Small intestine (tissue), 7 donors: Measurements from ENCODE around the gene PDE1C. TPM values are rescaled to one million over a fixed set of nuclear protein-coding genes. Genes with fewer than 3 reads are reported as not detected.
A peak's percentile ranks its signal among the peaks of the same experiment; 100 is the strongest.

Source experiments
- DNase-seq, 2 donors: peaks; one replicate each; pipeline versions ENCODE4 v3.0.0 to v3.0.0-alpha.2; 2013
- FAIRE-seq: peaks from 2 replicates; lab custom pipeline; 2012; peaks lifted over from hg19 to GRCh38; lab: Jason Lieb, UNC
- H3K27ac ChIP-seq, 3 donors: one replicate each; pipeline ENCODE4 v1.5.1; 2013; ENCODE audit warnings: low read length in 2 of 3, mild to moderate bottlenecking in 2 of 3, control low read depth in 1 of 3, inconsistent platforms in 1 of 3, low read depth in 1 of 3, moderate library complexity in 1 of 3
- H3K27me3 ChIP-seq, 3 donors: one replicate each; pipeline ENCODE4 v1.6.1; 2013; ENCODE audit warnings: low read length in 3 of 3, inconsistent platforms in 1 of 3; ENCODE audit not compliant: control insufficient read depth in 3 of 3, insufficient read depth in 3 of 3
- H3K36me3 ChIP-seq, 3 donors: one replicate each; pipeline ENCODE4 v1.6.1; 2013; ENCODE audit warnings: low read length in 3 of 3, inconsistent platforms in 1 of 3, low read depth in 1 of 3, mild to moderate bottlenecking in 1 of 3, moderate library complexity in 1 of 3; ENCODE audit not compliant: control insufficient read depth in 3 of 3, insufficient read depth in 2 of 3
- H3K4me1 ChIP-seq, 3 donors: one replicate each; pipeline ENCODE4 v1.6.1; 2013; ENCODE audit warnings: low read length in 2 of 3, inconsistent platforms in 1 of 3, low read depth in 1 of 3, mild to moderate bottlenecking in 1 of 3, moderate library complexity in 1 of 3; ENCODE audit not compliant: control insufficient read depth in 3 of 3, insufficient read depth in 2 of 3
- H3K4me3 ChIP-seq, 3 donors: one replicate each; pipeline ENCODE4 v1.5.1; 2013; ENCODE audit warnings: low read length in 3 of 3, control low read depth in 1 of 3, inconsistent platforms in 1 of 3, low read depth in 1 of 3, mild to moderate bottlenecking in 1 of 3, moderate library complexity in 1 of 3
- H3K9me3 ChIP-seq, 2 donors: one replicate each; pipeline ENCODE4 v1.6.1; 2013; ENCODE audit warnings: low read depth in 1 of 2, low read length in 1 of 2; ENCODE audit not compliant: control insufficient read depth in 2 of 2, insufficient read depth in 1 of 2
- WGBS, 3 donors: extraction: QIAGEN DNeasy Blood & Tissue Kit; methylation state at CpG; one replicate each; pipeline ENCODE4 v1.1.7; 2013; 5-methylcytosine and 5-hydroxymethylcytosine counted together
- polyA plus RNA-seq, 4 donors: library from polyadenylated mRNA; stranded (reverse) in 3 of 4; unstranded in 1 of 4; fragments of 200-250 nt in 3 of 4; fragments of 120-200 nt in 1 of 4; gene quantifications; one replicate each; pipeline versions ENCODE4 v1.2.1 to v1.2.3, GENCODE V29; 2013
- donor health status: healthy with polysubstance abuse.
- donor health status: control.
- donor health status: control.
- donor health status: Bipolar disorder and iron deficiency.
- donor health status: healthy.

The PDE1C gene
- polyA plus RNA-seq, 4 donors: 0.22 to 1.8 (median 0.66) TPM

- 76 to 86% (median 78%) methylated on average over 4 of the region's 4 CpGs for WGBS, 3 donors
Measured at GRCh38 chr7:31764462-31764861, 305.7 kb downstream of the PDE1C start.

GRCh38 chr7:31763548-31763947 is 306.7 kb downstream of the PDE1C start:
- DNase-seq (no peak), FAIRE-seq (no peak)
- no peaks in the 10 kb centered on the region for H3K36me3 ChIP-seq
- no peaks in the 10 kb centered on the region for H3K9me3 ChIP-seq
- no peaks in the 10 kb centered on the region for H3K27me3 ChIP-seq
- no peak overlapping the region for H3K4me3 ChIP-seq
- 9 to 14% (median 14%) methylated on average over 2 of the region's 2 CpGs for WGBS, 3 donors
- no peaks in the 10 kb centered on the region for H3K4me1 ChIP-seq
- no peak overlapping the region for H3K27ac ChIP-seq

More at GRCh38 chr7:31764462-31764861, 305.7 kb downstream of the PDE1C start:
- no peak overlapping the region for H3K4me3 ChIP-seq
- H3K9me3 ChIP-seq: no peaks in the 10 kb centered on the region
- H3K27ac ChIP-seq: no peak overlapping the region
- H3K4me1 ChIP-seq: no peaks in the 10 kb centered on the region
- FAIRE-seq (no peak), DNase-seq (no peak)
- H3K36me3 ChIP-seq: no peaks in the 10 kb centered on the region
- no peaks in the 10 kb centered on the region for H3K27me3 ChIP-seq

GRCh38 chr7:31761646-31762045 is 308.6 kb downstream of the PDE1C start:
- FAIRE-seq: no peak

GRCh38 chr7:31758755-31759154 is 311.5 kb downstream of the PDE1C start:
- no peaks in the 10 kb centered on the region for H3K4me1 ChIP-seq
- 53 to 75% (median 68%) methylated on average over 3 of the region's 3 CpGs for whole genome bisulfite sequencing, 3 donors
- no peak overlapping the region for H3K27ac ChIP-seq
- DNase-seq: no peak
- no peak for FAIRE-seq
- H3K36me3 ChIP-seq: no peaks in the 10 kb centered on the region
- no peaks in the 10 kb centered on the region for H3K9me3 ChIP-seq
- H3K27me3 ChIP-seq: no peaks in the 10 kb centered on the region
- H3K4me3 ChIP-seq: no peak overlapping the region

More at GRCh38 chr7:31761646-31762045, 308.6 kb downstream of the PDE1C start:
- H3K27ac ChIP-seq: no peak overlapping the region
- H3K4me1 ChIP-seq: no peaks in the 10 kb centered on the region
- no peaks in the 10 kb centered on the region for H3K27me3 ChIP-seq
- DNase-seq: no peak
- no peaks in the 10 kb centered on the region for H3K36me3 ChIP-seq
- no peaks in the 10 kb centered on the region for H3K9me3 ChIP-seq
- no peak overlapping the region for H3K4me3 ChIP-seq

GRCh38 chr7:31751726-31752125 is 318.5 kb downstream of the PDE1C start:
- Histone ChIP-seq H3K4me1 (no peaks in the 10 kb centered on the region), H3K27me3 (no peaks in the 10 kb centered on the region), H3K36me3 (no peaks in the 10 kb centered on the region), H3K9me3 (no peaks in the 10 kb centered on the region), H3K4me3 (no peak overlapping the region), H3K27ac (no peak overlapping the region)
- FAIRE-seq: no peak
- WGBS, 3 donors: 82 to 89% (median 85%) methylated on average over 4 of the region's 4 CpGs
- DNase-seq: no peak

- Histone ChIP-seq H3K27me3 (no peaks in the 10 kb centered on the region), H3K9me3 (no peaks in the 10 kb centered on the region)
- FAIRE-seq: no peak
Measured at GRCh38 chr7:31748084-31748483, 322.1 kb downstream of the PDE1C start.

GRCh38 chr7:31747553-31747952 is 322.7 kb downstream of the PDE1C start:
- H3K9me3 ChIP-seq: no peaks in the 10 kb centered on the region
- FAIRE-seq: no peak
- no peak overlapping the region for H3K4me3 ChIP-seq
- DNase-seq: peak; percentile 39 to 84
- H3K36me3 ChIP-seq: no peaks in the 10 kb centered on the region
- no peaks in the 10 kb centered on the region for H3K27me3 ChIP-seq
- no peaks in the 10 kb centered on the region for H3K4me1 ChIP-seq
- no peak overlapping the region for H3K27ac ChIP-seq

More at GRCh38 chr7:31748084-31748483, 322.1 kb downstream of the PDE1C start:
- DNase-seq: no peak
- 76 to 93% (median 88%) methylated on average over 1 of the region's 1 CpG for WGBS, 3 donors
- no peaks in the 10 kb centered on the region for H3K4me1 ChIP-seq
- peak overlapping the region in 1 of 3 donors; percentile 15 for H3K27ac ChIP-seq
- H3K4me3 ChIP-seq: no peak overlapping the region
- no peaks in the 10 kb centered on the region for H3K36me3 ChIP-seq

GRCh38 chr7:31744294-31744874 is 325.8 kb downstream of the PDE1C start:
- Histone ChIP-seq H3K36me3 (no peaks in the 10 kb centered on the region), H3K9me3 (no peaks in the 10 kb centered on the region), H3K4me3 (no peak overlapping the region), H3K27me3 (peaks cover 0 to 3% (median 0%) of the 10 kb centered on the region in 3 donors), H3K4me1 (no peaks in the 10 kb centered on the region), H3K27ac (no peak overlapping the region)
- peak; percentile 68 to 76 for DNase-seq
- FAIRE-seq: peak; percentile 82
- WGBS, 3 donors: 1 to 2% (median 2%) methylated on average over 4 of the region's 4 CpGs

GRCh38 chr7:31741852-31742251 is 328.4 kb downstream of the PDE1C start:
- no peaks in the 10 kb centered on the region for H3K4me1 ChIP-seq
- H3K27ac ChIP-seq: no peak overlapping the region
- peaks cover 0 to 5% (median 0%) of the 10 kb centered on the region in 3 donors for H3K27me3 ChIP-seq
- FAIRE-seq: no peak
- H3K4me3 ChIP-seq: no peak overlapping the region
- no peak for DNase-seq
- no peaks in the 10 kb centered on the region for H3K9me3 ChIP-seq
- 63 to 70% (median 68%) methylated on average over 4 of the region's 4 CpGs for WGBS, 3 donors
- no peaks in the 10 kb centered on the region for H3K36me3 ChIP-seq
